Measurements from ENCODE around the gene ADAM17.

Gene ADAM17

GRCh38 chr2:9451231-9451630 is 104.4 kb downstream of the ADAM17 start:
- H3K18ac ChIP-seq (ENCODE audit: low read length) = no peak overlapping the region
- H2AFZ ChIP-seq (ENCODE audit: low read length) = no peak overlapping the region
- no peak overlapping the region for H2BK120ac ChIP-seq (ENCODE audit: low read depth, low read length)
- H3K27me3 ChIP-seq (ENCODE audit: control insufficient read depth in 3 of 3, insufficient read depth in 3 of 3, low read depth in 1 of 3, low read length in 3 of 3) = no peaks in the 10 kb centered on the region
- no CpG with 5 or more reads among the region's 1 CpG for WGBS, 2 donors (ENCODE audit: extremely low coverage in 2 of 2, insufficient read length in 2 of 2, insufficient replicate concordance in 1 of 2)
- no peaks in the 10 kb centered on the region for H3K79me1 ChIP-seq (ENCODE audit: low read depth, low read length)
- no peak overlapping the region for H3K4ac ChIP-seq (ENCODE audit: low read length)
- no peak overlapping the region for H2BK15ac ChIP-seq (ENCODE audit: low read length)
- no peak overlapping the region for H2BK12ac ChIP-seq (ENCODE audit: low read length)
- no peak overlapping the region for H3K4me3 ChIP-seq (ENCODE audit: low read length in 2 of 2)
- H2AK5ac ChIP-seq (ENCODE audit: low read depth, low read length) = no peak overlapping the region
- H3K36me3 ChIP-seq (replicated peaks in 1 of 2; ENCODE audit: control insufficient read depth in 2 of 2, insufficient read depth in 2 of 2, low read length in 2 of 2) = peaks cover 20 to 92% of the 10 kb centered on the region in 2 donors
- H2BK5ac ChIP-seq (ENCODE audit: low read length) = no peak overlapping the region
- no peaks in the 10 kb centered on the region for H3K9me3 ChIP-seq (replicated peaks in 1 of 2; ENCODE audit: control insufficient read depth in 2 of 2, insufficient read depth in 1 of 2, low read depth in 1 of 2, low read length in 2 of 2)
- DNase-seq (ENCODE audit: low spot score) = no peak
- H3K27ac ChIP-seq (replicated peaks; ENCODE audit: low read length) = no peak overlapping the region
- no peaks in the 10 kb centered on the region for H3K4me1 ChIP-seq (ENCODE audit: control insufficient read depth in 2 of 2, insufficient read depth in 1 of 2, low read depth in 1 of 2, low read length in 2 of 2)
- H3K14ac ChIP-seq (ENCODE audit: low read length) = no peak overlapping the region
- H4K91ac ChIP-seq (ENCODE audit: low read depth, low read length, poor library complexity) = no peak overlapping the region
- no peak overlapping the region for H3K4me2 ChIP-seq (ENCODE audit: insufficient read depth, low read length, poor library complexity, severe bottlenecking)
- no peak overlapping the region for H4K8ac ChIP-seq (ENCODE audit: low read depth, low read length)
- no peak overlapping the region for H3K23ac ChIP-seq (ENCODE audit: low read depth, low read length, poor library complexity)
- no peak overlapping the region for H3K9ac ChIP-seq (ENCODE audit: low read depth, low read length, poor library complexity)

- Histone ChIP-seq H3K4ac (ENCODE audit: low read length) (no peak overlapping the region), H3K79me1 (ENCODE audit: low read depth, low read length) (no peaks in the 10 kb centered on the region), H3K36me3 (replicated peaks in 1 of 2; ENCODE audit: control insufficient read depth in 2 of 2, insufficient read depth in 2 of 2, low read length in 2 of 2) (peaks cover 33 to 96% of the 10 kb centered on the region in 2 donors), H2AK5ac (ENCODE audit: low read depth, low read length) (no peak overlapping the region), H4K8ac (ENCODE audit: low read depth, low read length) (no peak overlapping the region), H3K18ac (ENCODE audit: low read length) (no peak overlapping the region), H2BK120ac (ENCODE audit: low read depth, low read length) (no peak overlapping the region), H3K4me3 (ENCODE audit: low read length in 2 of 2) (no peak overlapping the region), H2BK15ac (ENCODE audit: low read length) (no peak overlapping the region), H2AFZ (ENCODE audit: low read length) (no peak overlapping the region), H3K9ac (ENCODE audit: low read depth, low read length, poor library complexity) (no peak overlapping the region), H3K23ac (ENCODE audit: low read depth, low read length, poor library complexity) (no peak overlapping the region), H2BK5ac (ENCODE audit: low read length) (no peak overlapping the region), H4K91ac (ENCODE audit: low read depth, low read length, poor library complexity) (no peak overlapping the region), H3K9me3 (replicated peaks in 1 of 2; ENCODE audit: control insufficient read depth in 2 of 2, insufficient read depth in 1 of 2, low read depth in 1 of 2, low read length in 2 of 2) (no peaks in the 10 kb centered on the region), H3K27me3 (ENCODE audit: control insufficient read depth in 3 of 3, insufficient read depth in 3 of 3, low read depth in 1 of 3, low read length in 3 of 3) (no peaks in the 10 kb centered on the region), H2BK12ac (ENCODE audit: low read length) (no peak overlapping the region), H3K4me1 (ENCODE audit: control insufficient read depth in 2 of 2, insufficient read depth in 1 of 2, low read depth in 1 of 2, low read length in 2 of 2) (no peaks in the 10 kb centered on the region), H3K4me2 (ENCODE audit: insufficient read depth, low read length, poor library complexity, severe bottlenecking) (no peak overlapping the region), H3K14ac (ENCODE audit: low read length) (no peak overlapping the region), H3K27ac (replicated peaks; ENCODE audit: low read length) (no peak overlapping the region)
- no peak for DNase-seq (ENCODE audit: low spot score)
- no CpG with 5 or more reads among the region's 7 CpGs for WGBS, 2 donors (ENCODE audit: extremely low coverage in 2 of 2, insufficient read length in 2 of 2, insufficient replicate concordance in 1 of 2)
Measured at GRCh38 chr2:9445089-9445488, 110.5 kb downstream of the ADAM17 start.

- Histone ChIP-seq H2BK15ac (ENCODE audit: low read length) (no peak overlapping the region), H4K8ac (ENCODE audit: low read depth, low read length) (no peak overlapping the region), H2BK5ac (ENCODE audit: low read length) (no peak overlapping the region), H2BK120ac (ENCODE audit: low read depth, low read length) (no peak overlapping the region), H3K4ac (ENCODE audit: low read length) (no peak overlapping the region), H3K36me3 (replicated peaks in 1 of 2; ENCODE audit: control insufficient read depth in 2 of 2, insufficient read depth in 2 of 2, low read length in 2 of 2) (peaks cover 30 to 96% of the 10 kb centered on the region in 2 donors), H2AFZ (ENCODE audit: low read length) (no peak overlapping the region), H3K9me3 (replicated peaks in 1 of 2; ENCODE audit: control insufficient read depth in 2 of 2, insufficient read depth in 1 of 2, low read depth in 1 of 2, low read length in 2 of 2) (no peaks in the 10 kb centered on the region), H3K23ac (ENCODE audit: low read depth, low read length, poor library complexity) (no peak overlapping the region), H3K79me1 (ENCODE audit: low read depth, low read length) (no peaks in the 10 kb centered on the region), H3K18ac (ENCODE audit: low read length) (no peak overlapping the region), H3K27me3 (ENCODE audit: control insufficient read depth in 3 of 3, insufficient read depth in 3 of 3, low read depth in 1 of 3, low read length in 3 of 3) (no peaks in the 10 kb centered on the region), H3K27ac (replicated peaks; ENCODE audit: low read length) (no peak overlapping the region), H3K4me2 (ENCODE audit: insufficient read depth, low read length, poor library complexity, severe bottlenecking) (no peak overlapping the region), H4K91ac (ENCODE audit: low read depth, low read length, poor library complexity) (no peak overlapping the region), H3K9ac (ENCODE audit: low read depth, low read length, poor library complexity) (no peak overlapping the region), H2AK5ac (ENCODE audit: low read depth, low read length) (no peak overlapping the region), H2BK12ac (ENCODE audit: low read length) (no peak overlapping the region), H3K14ac (ENCODE audit: low read length) (no peak overlapping the region), H3K4me3 (ENCODE audit: low read length in 2 of 2) (no peak overlapping the region), H3K4me1 (ENCODE audit: control insufficient read depth in 2 of 2, insufficient read depth in 1 of 2, low read depth in 1 of 2, low read length in 2 of 2) (no peaks in the 10 kb centered on the region)
- no CpG with 5 or more reads among the region's 5 CpGs for WGBS, 2 donors (ENCODE audit: extremely low coverage in 2 of 2, insufficient read length in 2 of 2, insufficient replicate concordance in 1 of 2)
- DNase-seq (ENCODE audit: low spot score) = no peak
Measured at GRCh38 chr2:9443526-9443925, 112.1 kb downstream of the ADAM17 start.

GRCh38 chr2:9441556-9441955 is 114.1 kb downstream of the ADAM17 start:
- Histone ChIP-seq H3K4ac (ENCODE audit: low read length) (no peak overlapping the region), H2BK12ac (ENCODE audit: low read length) (no peak overlapping the region), H2BK120ac (ENCODE audit: low read depth, low read length) (no peak overlapping the region), H4K91ac (ENCODE audit: low read depth, low read length, poor library complexity) (no peak overlapping the region), H2BK5ac (ENCODE audit: low read length) (no peak overlapping the region), H3K27me3 (ENCODE audit: control insufficient read depth in 3 of 3, insufficient read depth in 3 of 3, low read depth in 1 of 3, low read length in 3 of 3) (no peaks in the 10 kb centered on the region), H3K36me3 (replicated peaks in 1 of 2; ENCODE audit: control insufficient read depth in 2 of 2, insufficient read depth in 2 of 2, low read length in 2 of 2) (peaks cover 39 to 96% of the 10 kb centered on the region in 2 donors), H2AFZ (ENCODE audit: low read length) (no peak overlapping the region), H3K4me2 (ENCODE audit: insufficient read depth, low read length, poor library complexity, severe bottlenecking) (no peak overlapping the region), H2AK5ac (ENCODE audit: low read depth, low read length) (no peak overlapping the region), H3K4me3 (ENCODE audit: low read length in 2 of 2) (no peak overlapping the region), H3K14ac (ENCODE audit: low read length) (peak overlapping the region; percentile 38), H4K8ac (ENCODE audit: low read depth, low read length) (no peak overlapping the region), H3K18ac (ENCODE audit: low read length) (no peak overlapping the region), H3K79me1 (ENCODE audit: low read depth, low read length) (no peaks in the 10 kb centered on the region), H3K9ac (ENCODE audit: low read depth, low read length, poor library complexity) (no peak overlapping the region), H3K9me3 (replicated peaks in 1 of 2; ENCODE audit: control insufficient read depth in 2 of 2, insufficient read depth in 1 of 2, low read depth in 1 of 2, low read length in 2 of 2) (peaks cover 0 to 2% of the 10 kb centered on the region in 2 donors), H3K23ac (ENCODE audit: low read depth, low read length, poor library complexity) (no peak overlapping the region), H3K27ac (replicated peaks; ENCODE audit: low read length) (no peak overlapping the region), H3K4me1 (ENCODE audit: control insufficient read depth in 2 of 2, insufficient read depth in 1 of 2, low read depth in 1 of 2, low read length in 2 of 2) (no peaks in the 10 kb centered on the region), H2BK15ac (ENCODE audit: low read length) (no peak overlapping the region)
- no peak for DNase-seq (ENCODE audit: low spot score)
- no CpG with 5 or more reads among the region's 3 CpGs for WGBS, 2 donors (ENCODE audit: extremely low coverage in 2 of 2, insufficient read length in 2 of 2, insufficient replicate concordance in 1 of 2)

All from neuronal stem cell (in vitro differentiated cells).